Measurements from ENCODE around the gene CDH13. TPM values are rescaled to one million over a fixed set of nuclear protein-coding genes. Genes with fewer than 3 reads are reported as not detected.
A peak's percentile ranks its signal among the peaks of the same experiment; 100 is the strongest.

Gene CDH13
- total and polyA plus RNA-seq, 8 donors: 0.12 to 21.4 (median 1.7) TPM; not detected in 1

- H3K9me3 ChIP-seq: no peaks in the 10 kb centered on the region
- no peaks in the 10 kb centered on the region for H3K27me3 ChIP-seq
- 69 to 83% (median 72%) methylated on average over 6 of the region's 6 CpGs for WGBS, 5 donors
- H3K4me3 ChIP-seq: no peak overlapping the region
- no peaks in the 10 kb centered on the region for H3K4me1 ChIP-seq
- intact Hi-C loops (cut with DNase I; ENCODE audit: low total_unique reads): no loop called here
- no peak overlapping the region for H3K27ac ChIP-seq
- no peaks in the 10 kb centered on the region for H3K36me3 ChIP-seq
- TF ChIP-seq POLR2AphosphoS5 (IDR thresholded peaks at IDR 0.05) (no peak), EP300 (IDR thresholded peaks at IDR 0.05) (no peak)
- DNase-seq: no peak
These were observed 584.9 kb downstream of the CDH13 start for GRCh38 chr16:83211711-83212110.

GRCh38 chr16:83212301-83212841 is 585.6 kb downstream of the CDH13 start:
- Histone ChIP-seq H3K4me1 (no peaks in the 10 kb centered on the region), H3K27me3 (no peaks in the 10 kb centered on the region), H3K4me3 (no peak overlapping the region), H3K27ac (no peak overlapping the region), H3K36me3 (no peaks in the 10 kb centered on the region), H3K9me3 (no peaks in the 10 kb centered on the region)
- DNase-seq: no peak
- no peak for TF ChIP-seq POLR2AphosphoS5 (IDR thresholded peaks at IDR 0.05)
- no peak for TF ChIP-seq POLR2A (IDR thresholded peaks at IDR 0.05)
- TF ChIP-seq CTCF (IDR thresholded peaks at IDR 0.05): no peak
- TF ChIP-seq EP300 (IDR thresholded peaks at IDR 0.05): no peak
- 66 to 73% (median 70%) methylated on average over 5 of the region's 5 CpGs for WGBS, 5 donors
- intact Hi-C loops (cut with DNase I; ENCODE audit: low total_unique reads): no loop called here

GRCh38 chr16:83214671-83215070 is 587.9 kb downstream of the CDH13 start:
- intact Hi-C loops (cut with DNase I; ENCODE audit: low total_unique reads): no loop called here
- Histone ChIP-seq H3K27ac (no peak overlapping the region), H3K9me3 (no peaks in the 10 kb centered on the region), H3K27me3 (no peaks in the 10 kb centered on the region), H3K36me3 (no peaks in the 10 kb centered on the region), H3K4me1 (no peaks in the 10 kb centered on the region), H3K4me3 (no peak overlapping the region)
- no peak for DNase-seq
- TF ChIP-seq CTCF (IDR thresholded peaks at IDR 0.05) (no peak), EP300 (IDR thresholded peaks at IDR 0.05) (no peak), POLR2A (IDR thresholded peaks at IDR 0.05) (no peak), POLR2AphosphoS5 (IDR thresholded peaks at IDR 0.05) (no peak)
- WGBS, 5 donors: 88 to 95% (median 92%) methylated on average over 5 of the region's 5 CpGs

GRCh38 chr16:83215406-83216001 is 588.7 kb downstream of the CDH13 start:
- TF ChIP-seq CTCF (IDR thresholded peaks at IDR 0.05) (peak in 5 of 7 experiments; percentile 29 to 77 (median 68)), POLR2A (IDR thresholded peaks at IDR 0.05) (no peak), EP300 (IDR thresholded peaks at IDR 0.05) (no peak)
- intact Hi-C loops (cut with DNase I; ENCODE audit: low total_unique reads): no loop called here
- H3K9me3 ChIP-seq: no peaks in the 10 kb centered on the region
- H3K36me3 ChIP-seq: no peaks in the 10 kb centered on the region
- 16 to 26% (median 19%) methylated on average over 9 of the region's 9 CpGs for WGBS, 5 donors
- H3K4me1 ChIP-seq: no peaks in the 10 kb centered on the region
- no peaks in the 10 kb centered on the region for H3K27me3 ChIP-seq
- no peak overlapping the region for H3K4me3 ChIP-seq
- no peak overlapping the region for H3K27ac ChIP-seq
- DNase-seq: peak; percentile 39 to 44

- WGBS, 5 donors: 91 to 94% (median 92%) methylated on average over 2 of the region's 2 CpGs
- H3K27ac ChIP-seq: no peak overlapping the region
- no peaks in the 10 kb centered on the region for H3K9me3 ChIP-seq
- H3K36me3 ChIP-seq: no peaks in the 10 kb centered on the region
- TF ChIP-seq POLR2AphosphoS5 (IDR thresholded peaks at IDR 0.05): no peak
- no peak for TF ChIP-seq EP300 (IDR thresholded peaks at IDR 0.05)
- TF ChIP-seq POLR2A (IDR thresholded peaks at IDR 0.05): no peak
- TF ChIP-seq CTCF (IDR thresholded peaks at IDR 0.05): no peak
- no peaks in the 10 kb centered on the region for H3K27me3 ChIP-seq
- H3K4me1 ChIP-seq: no peaks in the 10 kb centered on the region
- intact Hi-C loops (cut with DNase I; ENCODE audit: low total_unique reads): no loop called here
- no peak for DNase-seq
- H3K4me3 ChIP-seq: no peak overlapping the region
These were observed 592.5 kb downstream of the CDH13 start for GRCh38 chr16:83219285-83219684.
